GM12878 (cell line): ENCODE data around the gene HS3ST6.

Source experiments
- ATF2 ChIP-seq: IDR thresholded peaks from 2 replicates; pipeline ENCODE4 v1.6.1; 2012; ENCODE audit warnings: low read length, inconsistent platforms
- CEBPZ ChIP-seq: fragments of 150-350 bp; IDR thresholded peaks from 2 replicates; pipeline ENCODE4 v1.6.1; 2016; ENCODE audit warnings: low read depth, low read length
- CTCF ChIP-seq, 3 experiments: IDR thresholded peaks in 2 of 3; conservative IDR thresholded peaks in 1 of 3; 2 replicates each; pipeline ENCODE4 v1.5.1; 2011; ENCODE audit warnings: low read depth in 3 of 3, low read length in 3 of 3, mild to moderate bottlenecking in 3 of 3, control low read depth in 2 of 3, moderate library complexity in 2 of 3, inconsistent platforms in 1 of 3, mixed read lengths in 1 of 3; ENCODE audit not compliant: control insufficient read depth in 2 of 3, insufficient read depth in 1 of 3; ENCODE audit errors: extremely low read depth in 1 of 3
- EP300 ChIP-seq, 2 experiments: fragments of 150-350 bp in 1 of 2; IDR thresholded peaks; 2 replicates each; pipeline ENCODE4 v1.6.1; 2011 to 2012; ENCODE audit warnings: low read depth in 2 of 2, low read length in 2 of 2, borderline replicate concordance in 1 of 2, improper control_type of control experiment in 1 of 2, inconsistent platforms in 1 of 2; ENCODE audit not compliant: control insufficient read depth in 1 of 2
- NRF1 ChIP-seq: conservative IDR thresholded peaks from 2 replicates; pipeline ENCODE4 v1.6.1; 2011; ENCODE audit warnings: mild to moderate bottlenecking, low read depth, low read length, improper control_type of control experiment
- POLR2AphosphoS5 ChIP-seq: IDR thresholded peaks from 2 replicates; pipeline ENCODE4 v1.6.1; 2011; ENCODE audit warnings: mild to moderate bottlenecking, low read length, inconsistent platforms
- RELA ChIP-seq: fragments of 450-650 bp; IDR thresholded peaks from 2 replicates; pipeline ENCODE4 v1.8.0; 2014; ENCODE audit warnings: borderline replicate concordance; ENCODE audit not compliant: partially characterized antibody
- SMC3 ChIP-seq: IDR thresholded peaks from 2 replicates; pipeline ENCODE4 v1.6.1; 2011; ENCODE audit warnings: low read length, improper control_type of control experiment, borderline replicate concordance
- TARDBP ChIP-seq: IDR thresholded peaks from 2 replicates; pipeline ENCODE4 v1.6.1; 2016; ENCODE audit warnings: borderline replicate concordance
- ZBED1 ChIP-seq: IDR thresholded peaks from 2 replicates; pipeline ENCODE4 v1.6.1; 2016; ENCODE audit warnings: borderline replicate concordance
- TF ChIP-seq, protein P1 (sequence below): fragments of 450-650 bp; IDR thresholded peaks from 2 replicates; pipeline ENCODE4 v1.6.1; 2016; ENCODE audit warnings: mild to moderate bottlenecking
- TF ChIP-seq, protein P2 (sequence below): IDR thresholded peaks from 2 replicates; pipeline ENCODE4 v1.6.1; 2012; ENCODE audit warnings: mild to moderate bottlenecking, low read depth, low read length

- TF ChIP-seq RELA (no peak), SMC3 (no peak), CEBPZ (no peak), EP300 (IDR thresholded peaks at IDR 0.05; ENCODE audit: borderline replicate concordance in 1 of 2, control insufficient read depth in 1 of 2, low read depth in 2 of 2, low read length in 2 of 2) (no peak), NRF1 (no peak), ATF2 (no peak), CTCF (IDR thresholded peaks at IDR 0.05 in 2 of 3, conservative IDR thresholded peaks at IDR 0.05 in 1 of 3; ENCODE audit: control insufficient read depth in 2 of 3, extremely low read depth in 1 of 3, insufficient read depth in 1 of 3, low read depth in 3 of 3, low read length in 3 of 3) (no peak), POLR2AphosphoS5 (no peak), ZBED1 (no peak), TARDBP (no peak)
- TF ChIP-seq, protein P1, sequence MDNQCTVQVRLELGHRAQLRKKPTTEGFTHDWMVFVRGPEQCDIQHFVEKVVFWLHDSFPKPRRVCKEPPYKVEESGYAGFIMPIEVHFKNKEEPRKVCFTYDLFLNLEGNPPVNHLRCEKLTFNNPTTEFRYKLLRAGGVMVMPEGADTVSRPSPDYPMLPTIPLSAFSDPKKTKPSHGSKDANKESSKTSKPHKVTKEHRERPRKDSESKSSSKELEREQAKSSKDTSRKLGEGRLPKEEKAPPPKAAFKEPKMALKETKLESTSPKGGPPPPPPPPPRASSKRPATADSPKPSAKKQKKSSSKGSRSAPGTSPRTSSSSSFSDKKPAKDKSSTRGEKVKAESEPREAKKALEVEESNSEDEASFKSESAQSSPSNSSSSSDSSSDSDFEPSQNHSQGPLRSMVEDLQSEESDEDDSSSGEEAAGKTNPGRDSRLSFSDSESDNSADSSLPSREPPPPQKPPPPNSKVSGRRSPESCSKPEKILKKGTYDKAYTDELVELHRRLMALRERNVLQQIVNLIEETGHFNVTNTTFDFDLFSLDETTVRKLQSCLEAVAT: no peak
- TF ChIP-seq, protein P2, sequence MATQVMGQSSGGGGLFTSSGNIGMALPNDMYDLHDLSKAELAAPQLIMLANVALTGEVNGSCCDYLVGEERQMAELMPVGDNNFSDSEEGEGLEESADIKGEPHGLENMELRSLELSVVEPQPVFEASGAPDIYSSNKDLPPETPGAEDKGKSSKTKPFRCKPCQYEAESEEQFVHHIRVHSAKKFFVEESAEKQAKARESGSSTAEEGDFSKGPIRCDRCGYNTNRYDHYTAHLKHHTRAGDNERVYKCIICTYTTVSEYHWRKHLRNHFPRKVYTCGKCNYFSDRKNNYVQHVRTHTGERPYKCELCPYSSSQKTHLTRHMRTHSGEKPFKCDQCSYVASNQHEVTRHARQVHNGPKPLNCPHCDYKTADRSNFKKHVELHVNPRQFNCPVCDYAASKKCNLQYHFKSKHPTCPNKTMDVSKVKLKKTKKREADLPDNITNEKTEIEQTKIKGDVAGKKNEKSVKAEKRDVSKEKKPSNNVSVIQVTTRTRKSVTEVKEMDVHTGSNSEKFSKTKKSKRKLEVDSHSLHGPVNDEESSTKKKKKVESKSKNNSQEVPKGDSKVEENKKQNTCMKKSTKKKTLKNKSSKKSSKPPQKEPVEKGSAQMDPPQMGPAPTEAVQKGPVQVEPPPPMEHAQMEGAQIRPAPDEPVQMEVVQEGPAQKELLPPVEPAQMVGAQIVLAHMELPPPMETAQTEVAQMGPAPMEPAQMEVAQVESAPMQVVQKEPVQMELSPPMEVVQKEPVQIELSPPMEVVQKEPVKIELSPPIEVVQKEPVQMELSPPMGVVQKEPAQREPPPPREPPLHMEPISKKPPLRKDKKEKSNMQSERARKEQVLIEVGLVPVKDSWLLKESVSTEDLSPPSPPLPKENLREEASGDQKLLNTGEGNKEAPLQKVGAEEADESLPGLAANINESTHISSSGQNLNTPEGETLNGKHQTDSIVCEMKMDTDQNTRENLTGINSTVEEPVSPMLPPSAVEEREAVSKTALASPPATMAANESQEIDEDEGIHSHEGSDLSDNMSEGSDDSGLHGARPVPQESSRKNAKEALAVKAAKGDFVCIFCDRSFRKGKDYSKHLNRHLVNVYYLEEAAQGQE: no peak
These were observed 5.9 kb upstream of the HS3ST6 start for GRCh38 chr16:1924095-1924494.
